SU-DHL-6 (cell line): ENCODE data around the gene MCRIP2.

ENCODE experiments used
- H2AFZ ChIP-seq: fragments of 200-600 bp; sonication (generic); 2 replicates; pipeline ENCODE4 v1.6.1; 2014; ENCODE audit warnings: low read depth, mild to moderate bottlenecking, moderate library complexity, mixed read lengths, antibody characterized with exemption, low read length; ENCODE audit not compliant: severe bottlenecking
- H3F3A ChIP-seq: fragments of 200-600 bp; shearing (Covaris generic); 2 replicates; pipeline ENCODE4 v1.6.0; 2016; ENCODE audit warnings: antibody characterized with exemption, mild to moderate bottlenecking; ENCODE audit not compliant: insufficient read depth
- H3K27ac ChIP-seq: fragments of 200-600 bp; sonication (generic); 2 replicates; pipeline ENCODE4 v1.5.1; 2016; ENCODE audit warnings: low read depth, mild to moderate bottlenecking, low read length, moderate library complexity, mixed read lengths
- H3K27me3 ChIP-seq: fragments of 200-600 bp; sonication (generic), shearing (Covaris generic); 2 replicates; pipeline ENCODE4 v1.6.0; 2014; ENCODE audit warnings: mild to moderate bottlenecking, low read length
- H3K36me3 ChIP-seq: fragments of 200-600 bp; sonication (generic); 2 replicates; pipeline ENCODE4 v1.6.1; 2014; ENCODE audit warnings: mild to moderate bottlenecking, low read length, mixed read lengths
- H3K4me2 ChIP-seq: fragments of 300-600, 200-600 bp; shearing (Covaris generic), sonication (generic); 2 replicates; pipeline ENCODE4 v1.6.0; 2014; ENCODE audit warnings: low read length, low read depth, mild to moderate bottlenecking; ENCODE audit not compliant: poor library complexity, severe bottlenecking
- H3K4me3 ChIP-seq: fragments of 200-600 bp; sonication (generic); 2 replicates; pipeline ENCODE4 v1.5.1; 2014; ENCODE audit warnings: antibody characterized with exemption, low read length, mild to moderate bottlenecking, mixed read lengths; ENCODE audit not compliant: insufficient read depth, poor library complexity, severe bottlenecking
- H3K79me2 ChIP-seq: fragments of 200-600 bp; sonication (generic); 2 replicates; pipeline ENCODE4 v1.6.1; 2014; ENCODE audit warnings: mild to moderate bottlenecking, low read length, moderate library complexity; ENCODE audit not compliant: insufficient read depth
- H3K9ac ChIP-seq: fragments of 200-600 bp; sonication (generic); 2 replicates; pipeline ENCODE4 v1.7.0; 2014; ENCODE audit warnings: mild to moderate bottlenecking, low read length
- H3K9me2 ChIP-seq: fragments of 200-600 bp; sonication (generic); replicated peaks from 2 replicates; pipeline ENCODE4 v1.6.1; 2014; ENCODE audit warnings: low read length; ENCODE audit not compliant: insufficient read depth
- H3K9me3 ChIP-seq: fragments of 200-600 bp; sonication (generic); 2 replicates; pipeline ENCODE4 v1.6.1; 2014; ENCODE audit warnings: low read length, mixed read lengths; ENCODE audit not compliant: insufficient read depth
- H4K20me1 ChIP-seq: fragments of 200-600 bp; sonication (generic); 2 replicates; pipeline ENCODE4 v1.6.1; 2014; ENCODE audit warnings: low read depth, mild to moderate bottlenecking, antibody characterized with exemption, low read length, moderate library complexity, mixed read lengths
- EZH2phosphoT487 ChIP-seq: fragments of 200-600 bp; sonication (generic), shearing (Covaris generic); conservative IDR thresholded peaks from 2 replicates; pipeline ENCODE4 v1.6.1; 2018; ENCODE audit warnings: mild to moderate bottlenecking, antibody characterized with exemption, low read length, moderate library complexity, mixed read lengths
- TF ChIP-seq, protein P1 (sequence below): fragments of 200-600 bp; sonication (generic); IDR thresholded peaks from one replicate; pipeline ENCODE4 v1.5.1; 2017; ENCODE audit warnings: antibody characterized with exemption, mild to moderate bottlenecking, low read length, moderate library complexity; ENCODE audit not compliant: insufficient read depth, poor library complexity, severe bottlenecking

The MCRIP2 gene

DNA sequence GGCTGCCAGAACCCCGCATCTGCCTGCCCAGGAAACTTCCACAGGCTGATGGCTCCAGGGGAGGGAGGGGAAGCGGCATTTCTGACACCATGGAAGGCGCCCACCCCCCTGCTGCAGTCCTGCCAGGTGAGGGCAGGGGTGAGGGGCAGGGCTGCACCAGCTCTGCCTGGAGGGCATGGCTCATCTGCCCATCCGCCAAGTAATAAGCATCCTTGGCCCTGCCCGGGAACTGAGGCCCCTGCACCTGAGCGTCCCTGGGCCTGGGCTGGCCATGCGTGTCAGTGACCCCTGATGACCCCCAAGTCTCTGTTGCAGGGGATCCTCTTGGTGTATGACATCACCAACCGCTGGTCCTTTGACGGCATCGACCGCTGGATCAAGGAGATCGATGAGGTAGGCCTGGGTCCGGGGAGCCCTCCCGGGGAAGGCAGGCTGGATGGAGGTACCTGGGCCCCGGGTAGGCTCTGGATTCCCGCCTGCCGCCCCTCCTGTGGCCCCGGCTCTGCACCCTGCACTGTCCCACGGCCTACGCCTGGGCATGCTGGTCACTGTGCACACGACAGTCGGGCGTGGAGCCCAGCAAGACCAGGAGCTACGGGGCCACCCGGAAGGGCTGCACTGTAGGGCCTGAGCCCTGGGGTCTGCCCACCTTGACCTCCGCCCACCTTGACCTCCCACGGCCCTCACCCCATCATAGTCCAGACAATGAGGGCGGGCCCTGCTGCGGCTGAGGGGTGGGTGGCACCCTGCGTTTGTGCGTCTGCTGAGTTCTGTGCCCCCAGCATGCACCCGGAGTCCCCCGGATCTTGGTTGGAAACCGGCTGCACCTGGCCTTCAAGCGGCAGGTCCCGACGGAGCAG lies 16.3 kb upstream of the MCRIP2 start:
- Histone ChIP-seq H3K4me2 (no peak overlapping the region), H3K4me3 (no peak overlapping the region), H3K27ac (no peak overlapping the region), H4K20me1 (no peaks in the 10 kb centered on the region), H3K36me3 (no peaks in the 10 kb centered on the region), H3K79me2 (no peaks in the 10 kb centered on the region), H3K9me3 (no peaks in the 10 kb centered on the region), H3K9ac (no peak overlapping the region), H3K9me2 (no peaks in the 10 kb centered on the region), H3K27me3 (no peaks in the 10 kb centered on the region), H2AFZ (no peak overlapping the region), H3F3A (no peaks in the 10 kb centered on the region)
- TF ChIP-seq, protein P1, sequence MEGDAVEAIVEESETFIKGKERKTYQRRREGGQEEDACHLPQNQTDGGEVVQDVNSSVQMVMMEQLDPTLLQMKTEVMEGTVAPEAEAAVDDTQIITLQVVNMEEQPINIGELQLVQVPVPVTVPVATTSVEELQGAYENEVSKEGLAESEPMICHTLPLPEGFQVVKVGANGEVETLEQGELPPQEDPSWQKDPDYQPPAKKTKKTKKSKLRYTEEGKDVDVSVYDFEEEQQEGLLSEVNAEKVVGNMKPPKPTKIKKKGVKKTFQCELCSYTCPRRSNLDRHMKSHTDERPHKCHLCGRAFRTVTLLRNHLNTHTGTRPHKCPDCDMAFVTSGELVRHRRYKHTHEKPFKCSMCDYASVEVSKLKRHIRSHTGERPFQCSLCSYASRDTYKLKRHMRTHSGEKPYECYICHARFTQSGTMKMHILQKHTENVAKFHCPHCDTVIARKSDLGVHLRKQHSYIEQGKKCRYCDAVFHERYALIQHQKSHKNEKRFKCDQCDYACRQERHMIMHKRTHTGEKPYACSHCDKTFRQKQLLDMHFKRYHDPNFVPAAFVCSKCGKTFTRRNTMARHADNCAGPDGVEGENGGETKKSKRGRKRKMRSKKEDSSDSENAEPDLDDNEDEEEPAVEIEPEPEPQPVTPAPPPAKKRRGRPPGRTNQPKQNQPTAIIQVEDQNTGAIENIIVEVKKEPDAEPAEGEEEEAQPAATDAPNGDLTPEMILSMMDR: no peak
- TF ChIP-seq EZH2phosphoT487: no peak

DNA sequence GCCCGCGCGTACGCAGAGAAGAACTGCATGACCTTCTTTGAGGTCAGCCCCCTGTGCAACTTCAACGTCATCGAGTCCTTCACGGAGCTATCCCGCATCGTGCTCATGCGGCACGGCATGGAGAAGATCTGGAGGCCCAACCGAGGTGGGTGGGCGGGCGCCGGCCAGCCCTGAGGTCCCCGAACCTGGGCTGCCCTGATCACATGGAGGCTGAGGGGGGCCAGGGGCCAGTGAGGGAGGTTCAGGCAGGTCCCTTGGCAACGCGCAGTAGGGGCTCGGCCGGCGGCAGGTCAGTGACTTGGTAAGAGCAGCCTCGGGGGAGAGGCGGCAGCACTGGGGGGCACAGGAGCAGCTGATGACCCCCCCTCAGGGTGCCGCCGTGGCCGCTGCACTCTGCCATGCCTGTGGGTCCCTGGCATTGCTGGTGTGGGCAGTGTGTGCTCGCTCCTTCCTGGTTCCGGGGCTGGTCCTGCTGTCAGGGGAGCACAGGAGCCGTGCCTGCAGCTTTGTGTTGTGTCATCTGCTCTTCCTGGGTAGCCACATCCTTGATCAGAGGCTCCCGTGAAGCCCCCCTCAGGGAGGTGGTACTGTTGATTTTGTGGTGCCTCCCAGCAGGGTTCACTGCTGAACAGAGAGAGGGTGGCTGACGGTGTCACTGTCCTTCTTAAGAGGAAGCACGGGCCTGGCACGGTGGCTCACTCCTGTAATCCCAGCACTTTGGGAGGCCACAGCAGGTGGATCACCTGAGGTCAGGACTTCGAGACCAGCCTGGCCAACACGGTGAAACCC lies 15.5 kb upstream of the MCRIP2 start:
- Histone ChIP-seq H2AFZ (no peak overlapping the region), H3K9ac (no peak overlapping the region), H3K27ac (no peak overlapping the region), H3K9me3 (no peaks in the 10 kb centered on the region), H3K79me2 (no peaks in the 10 kb centered on the region), H3K36me3 (no peaks in the 10 kb centered on the region), H3K27me3 (no peaks in the 10 kb centered on the region), H3F3A (no peaks in the 10 kb centered on the region), H4K20me1 (no peaks in the 10 kb centered on the region), H3K4me3 (no peak overlapping the region), H3K9me2 (no peaks in the 10 kb centered on the region), H3K4me2 (no peak overlapping the region)
- TF ChIP-seq, protein P1: no peak
- no peak for TF ChIP-seq EZH2phosphoT487

DNA sequence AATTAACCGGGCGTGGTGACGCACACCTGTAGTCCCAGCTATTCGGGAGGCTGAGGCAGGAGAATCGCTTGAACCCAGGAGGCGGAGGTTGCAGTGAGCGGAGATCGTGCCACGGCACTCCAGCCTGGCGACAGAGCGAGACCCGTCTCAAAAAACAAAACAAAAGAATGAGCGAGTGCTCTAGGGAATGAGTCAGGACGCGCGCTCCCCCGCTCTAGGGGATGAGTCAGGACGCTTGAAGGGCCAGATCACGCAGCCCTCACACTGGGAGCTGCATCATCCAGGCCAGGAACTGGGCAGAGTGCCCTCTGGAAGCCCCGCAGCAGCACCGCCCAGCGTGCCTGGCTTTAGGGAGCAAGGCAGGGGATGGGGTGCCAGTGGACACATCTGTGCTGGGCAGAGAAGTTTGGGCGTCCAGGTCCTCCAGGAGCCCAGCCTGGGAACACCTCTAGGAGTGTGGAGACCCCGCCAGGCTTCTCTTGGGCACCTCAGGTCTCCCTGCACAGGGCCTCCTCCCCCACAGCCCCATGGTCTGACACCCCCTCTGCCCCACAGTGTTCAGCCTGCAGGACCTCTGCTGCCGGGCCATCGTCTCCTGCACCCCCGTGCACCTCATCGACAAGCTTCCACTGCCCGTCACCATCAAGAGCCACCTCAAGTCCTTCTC lies 14.7 kb upstream of the MCRIP2 start:
- H3K9me2 ChIP-seq: no peaks in the 10 kb centered on the region
- no peaks in the 10 kb centered on the region for H3K27me3 ChIP-seq
- H2AFZ ChIP-seq: no peak overlapping the region
- H3K4me2 ChIP-seq: no peak overlapping the region
- TF ChIP-seq, protein P1: no peak
- no peak for TF ChIP-seq EZH2phosphoT487
- no peaks in the 10 kb centered on the region for H3K9me3 ChIP-seq
- H3K9ac ChIP-seq: no peak overlapping the region
- no peaks in the 10 kb centered on the region for H4K20me1 ChIP-seq
- H3F3A ChIP-seq: no peaks in the 10 kb centered on the region
- no peak overlapping the region for H3K4me3 ChIP-seq
- no peak overlapping the region for H3K27ac ChIP-seq
- no peaks in the 10 kb centered on the region for H3K36me3 ChIP-seq
- H3K79me2 ChIP-seq: no peaks in the 10 kb centered on the region
